Measurements from ENCODE around the gene CPA5.

Gene CPA5

DNA sequence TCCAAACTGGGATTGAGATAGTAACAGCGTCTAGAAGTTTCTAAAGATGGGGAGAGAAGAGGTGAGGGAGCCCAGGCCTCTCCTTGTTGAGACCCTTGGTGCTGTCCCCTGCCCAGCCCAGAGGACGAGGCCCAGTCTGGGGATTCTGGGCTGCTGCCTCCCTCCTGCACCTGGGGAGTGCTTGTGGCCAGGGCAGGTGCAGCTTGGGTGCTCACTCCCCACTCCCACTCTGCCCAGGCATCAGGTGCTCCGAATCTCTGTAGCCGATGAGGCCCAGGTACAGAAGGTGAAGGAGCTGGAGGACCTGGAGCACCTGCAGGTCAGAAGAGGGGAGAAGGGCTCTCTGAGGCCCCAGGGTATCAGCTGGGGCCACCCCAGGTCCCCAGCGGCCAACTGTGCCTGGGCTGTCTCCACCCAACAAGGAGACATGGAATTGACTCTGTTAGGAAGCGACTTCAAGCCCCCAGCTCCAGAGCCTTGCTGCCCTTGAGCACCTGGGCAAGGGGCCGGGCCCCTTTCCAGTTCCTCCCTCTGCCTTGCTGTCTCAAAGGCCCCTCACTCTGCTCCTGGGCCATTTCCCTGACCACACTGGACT lies 36.3 kb downstream of the CPA5 start:
- no peak for DNase-seq

DNA sequence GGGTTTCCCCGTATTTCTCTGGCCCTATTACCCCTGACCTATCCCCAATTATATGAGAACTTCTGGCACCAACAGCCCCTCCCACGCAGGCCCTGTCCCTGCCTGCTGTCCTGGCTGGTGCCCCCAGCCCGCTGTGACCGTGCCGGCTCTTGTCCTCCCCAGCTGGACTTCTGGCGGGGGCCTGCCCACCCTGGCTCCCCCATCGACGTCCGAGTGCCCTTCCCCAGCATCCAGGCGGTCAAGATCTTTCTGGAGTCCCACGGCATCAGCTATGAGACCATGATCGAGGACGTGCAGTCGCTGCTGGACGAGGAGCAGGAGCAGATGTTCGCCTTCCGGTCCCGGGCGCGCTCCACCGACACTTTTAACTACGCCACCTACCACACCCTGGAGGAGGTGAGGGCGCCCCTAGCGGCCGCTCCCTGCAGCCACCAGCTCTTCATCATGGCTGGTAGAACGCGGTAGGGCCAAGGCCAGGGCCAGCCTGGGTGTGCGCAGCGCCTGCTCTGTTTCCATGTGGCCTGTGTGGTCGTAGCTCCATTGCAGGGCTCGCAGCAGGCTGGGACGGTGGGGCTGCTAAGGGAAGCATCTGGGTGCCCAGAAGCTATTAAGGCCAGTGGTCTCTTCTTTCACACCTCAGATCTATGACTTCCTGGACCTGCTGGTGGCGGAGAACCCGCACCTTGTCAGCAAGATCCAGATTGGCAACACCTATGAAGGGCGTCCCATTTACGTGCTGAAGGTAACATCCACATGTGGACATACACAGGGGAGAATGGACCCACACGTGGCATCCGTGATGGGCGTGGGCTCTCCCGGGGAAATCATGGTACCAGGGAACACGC lies 37.1 kb downstream of the CPA5 start:
- DNase-seq: no peak

DNA sequence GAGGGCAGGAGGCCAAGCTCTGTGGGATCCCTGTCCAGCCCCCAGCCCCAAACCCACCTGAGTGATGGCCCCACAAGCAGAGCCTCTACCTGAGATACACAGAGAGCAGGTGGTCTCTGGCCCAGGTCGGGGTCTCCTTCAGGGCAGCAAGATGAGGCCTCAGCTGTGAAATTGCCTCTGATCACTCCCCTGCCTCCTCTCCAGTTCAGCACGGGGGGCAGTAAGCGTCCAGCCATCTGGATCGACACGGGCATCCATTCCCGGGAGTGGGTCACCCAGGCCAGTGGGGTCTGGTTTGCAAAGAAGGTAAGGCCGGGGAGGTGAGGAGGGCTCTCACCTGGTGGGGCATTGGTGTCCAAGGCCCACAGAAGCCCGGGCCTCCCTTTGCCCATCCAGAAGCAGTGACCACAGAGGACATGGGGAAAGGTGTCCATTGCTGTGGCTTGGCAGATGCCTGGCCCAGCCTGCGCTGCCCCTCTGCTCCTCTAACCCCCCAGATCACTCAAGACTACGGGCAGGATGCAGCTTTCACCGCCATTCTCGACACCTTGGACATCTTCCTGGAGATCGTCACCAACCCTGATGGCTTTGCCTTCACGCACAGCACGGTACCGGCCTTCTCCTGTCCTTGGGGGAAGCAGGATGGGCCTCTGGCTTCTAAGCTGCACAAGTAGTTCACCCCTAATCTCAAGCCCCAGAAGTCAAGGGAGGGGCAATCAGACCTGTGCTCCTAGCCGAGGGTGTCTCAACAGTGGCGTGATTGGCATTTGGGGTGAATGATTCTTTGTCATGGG lies 38.8 kb downstream of the CPA5 start:
- DNase-seq: no peak

DNA sequence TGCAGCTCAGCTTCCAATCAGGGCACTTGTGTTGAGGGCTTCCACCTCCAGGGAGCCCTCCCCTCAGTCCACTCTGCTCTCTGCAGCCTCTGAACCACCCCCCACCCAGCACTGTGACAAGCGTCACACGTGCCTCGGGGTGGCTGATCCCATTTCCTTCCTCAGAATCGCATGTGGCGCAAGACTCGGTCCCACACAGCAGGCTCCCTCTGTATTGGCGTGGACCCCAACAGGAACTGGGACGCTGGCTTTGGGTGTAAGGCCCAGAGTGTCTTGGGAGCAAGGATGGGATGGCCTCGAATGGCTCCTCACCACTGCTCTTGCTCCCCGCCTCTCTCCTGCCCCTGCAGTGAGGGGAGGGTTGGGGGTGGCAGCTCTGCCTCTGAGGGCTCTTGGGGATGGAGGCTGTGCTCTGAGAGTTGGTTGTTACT lies 39.8 kb downstream of the CPA5 start:
- DNase-seq: no peak

DNA sequence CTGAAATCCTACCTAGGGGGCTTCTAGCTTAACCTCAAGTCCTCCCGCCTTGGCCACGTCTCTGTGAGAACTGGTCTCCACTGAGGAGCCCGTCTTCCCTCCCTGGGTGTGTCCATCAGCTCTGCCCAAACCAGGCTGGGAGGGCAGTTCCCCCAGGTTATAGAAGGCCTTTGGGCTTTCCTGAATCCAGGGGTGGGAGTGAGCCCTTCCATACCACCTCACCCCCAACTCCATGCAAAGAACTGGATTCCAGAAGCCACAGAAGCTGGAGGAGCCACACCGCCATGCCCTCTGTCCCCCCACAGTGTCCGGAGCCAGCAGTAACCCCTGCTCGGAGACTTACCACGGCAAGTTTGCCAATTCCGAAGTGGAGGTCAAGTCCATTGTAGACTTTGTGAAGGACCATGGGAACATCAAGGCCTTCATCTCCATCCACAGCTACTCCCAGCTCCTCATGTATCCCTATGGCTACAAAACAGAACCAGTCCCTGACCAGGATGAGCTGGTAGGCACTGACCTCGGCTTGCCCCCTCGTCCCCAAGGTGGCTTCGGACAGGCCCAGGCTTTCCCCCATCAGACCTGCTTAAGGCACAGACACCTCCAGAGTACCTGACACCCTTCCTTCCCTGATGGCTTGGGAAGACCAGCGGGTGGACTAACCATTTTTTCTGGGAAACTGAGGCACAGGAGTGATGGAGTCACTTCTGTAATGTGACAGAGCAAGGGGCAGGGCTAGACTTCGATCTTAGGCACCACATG lies 40.4 kb downstream of the CPA5 start:
- no peak for DNase-seq

DNA sequence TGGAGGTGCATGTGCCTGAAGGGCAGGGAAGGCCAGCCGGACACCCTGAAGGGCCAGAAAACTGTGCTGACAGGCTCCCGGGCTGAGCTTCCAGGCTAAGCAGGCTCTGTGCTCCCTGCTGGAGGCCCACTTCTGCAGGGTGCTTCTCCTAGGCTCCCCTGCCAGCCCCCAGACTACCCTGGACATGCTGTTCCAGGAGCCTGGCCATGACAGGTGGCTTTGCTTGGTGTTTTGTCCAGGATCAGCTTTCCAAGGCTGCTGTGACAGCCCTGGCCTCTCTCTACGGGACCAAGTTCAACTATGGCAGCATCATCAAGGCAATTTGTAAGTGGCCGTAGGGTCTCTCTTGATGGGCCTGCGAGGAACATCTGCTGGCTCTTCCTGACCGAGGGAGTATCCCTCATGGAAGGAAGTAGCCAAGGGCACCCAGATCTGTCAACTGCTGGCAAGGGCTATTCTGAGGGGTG lies 41.0 kb downstream of the CPA5 start:
- DNase-seq: no peak

DNA sequence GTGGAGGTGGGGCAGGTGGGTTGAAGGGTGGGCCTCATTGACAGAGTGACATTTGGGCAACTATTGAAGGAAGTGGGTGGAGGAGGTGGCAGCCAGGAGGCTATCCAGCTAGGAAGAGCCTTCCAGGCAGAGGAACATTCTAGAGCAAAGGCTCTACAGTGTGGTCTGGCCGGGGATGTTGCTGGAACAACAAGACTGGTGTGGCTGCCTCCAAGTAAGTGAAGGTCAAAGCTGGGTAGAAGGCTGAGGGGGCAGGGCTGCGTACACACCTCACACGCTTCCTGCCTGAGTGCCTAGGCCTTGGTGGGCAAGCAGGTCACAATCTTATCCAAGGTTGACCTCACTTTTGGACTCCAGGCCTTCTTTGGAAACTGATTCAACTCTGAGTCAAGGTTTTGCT lies 42.3 kb downstream of the CPA5 start:
- DNase-seq: no peak

DNA sequence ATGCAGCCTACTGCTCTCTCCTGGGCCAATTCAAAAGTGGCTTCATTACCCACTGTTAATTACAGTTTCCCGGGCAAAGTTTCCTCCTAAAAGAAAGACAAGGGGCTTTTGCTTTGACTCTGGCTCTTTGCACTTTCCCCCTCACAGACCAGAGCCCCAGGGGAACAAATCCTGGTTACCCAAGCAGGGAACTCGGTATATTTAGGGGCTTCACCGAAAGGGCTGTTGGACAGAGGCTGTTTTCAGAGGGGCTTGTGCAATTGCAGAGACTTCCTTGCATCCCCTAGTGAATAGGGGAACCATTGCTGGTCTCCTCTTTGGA lies 42.7 kb downstream of the CPA5 start:
- DNase-seq: no peak

DNA sequence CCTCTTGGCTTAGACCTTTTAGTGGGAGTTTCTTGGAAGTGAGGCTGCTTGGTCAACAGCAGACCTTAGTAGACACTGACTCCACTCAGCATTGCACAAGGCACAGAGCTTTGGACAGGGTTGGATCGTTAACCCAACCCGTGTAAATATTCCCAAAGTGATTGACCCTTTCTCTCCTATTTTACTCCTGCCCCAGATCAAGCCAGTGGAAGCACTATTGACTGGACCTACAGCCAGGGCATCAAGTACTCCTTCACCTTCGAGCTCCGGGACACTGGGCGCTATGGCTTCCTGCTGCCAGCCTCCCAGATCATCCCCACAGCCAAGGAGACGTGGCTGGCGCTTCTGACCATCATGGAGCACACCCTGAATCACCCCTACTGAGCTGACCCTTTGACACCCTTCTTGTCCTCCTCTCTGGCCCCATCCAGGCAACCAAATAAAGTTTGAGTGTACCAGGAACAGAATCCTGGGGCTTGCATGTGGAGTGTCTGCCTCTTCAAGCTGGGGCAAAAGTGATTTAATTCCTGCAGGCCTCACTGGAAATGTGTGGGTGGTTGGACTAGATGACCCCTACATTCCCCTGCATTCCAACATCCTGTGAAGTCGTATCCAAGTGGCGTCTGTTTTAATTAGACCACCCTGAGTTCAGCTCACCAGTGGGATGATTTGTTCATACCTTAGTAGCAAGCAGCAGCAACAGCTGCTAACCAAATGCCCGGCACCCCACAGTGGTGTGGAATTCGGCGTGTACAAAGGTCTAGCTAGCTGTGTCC lies 43.2 kb downstream of the CPA5 start:
- DNase-seq: no peak

DNA sequence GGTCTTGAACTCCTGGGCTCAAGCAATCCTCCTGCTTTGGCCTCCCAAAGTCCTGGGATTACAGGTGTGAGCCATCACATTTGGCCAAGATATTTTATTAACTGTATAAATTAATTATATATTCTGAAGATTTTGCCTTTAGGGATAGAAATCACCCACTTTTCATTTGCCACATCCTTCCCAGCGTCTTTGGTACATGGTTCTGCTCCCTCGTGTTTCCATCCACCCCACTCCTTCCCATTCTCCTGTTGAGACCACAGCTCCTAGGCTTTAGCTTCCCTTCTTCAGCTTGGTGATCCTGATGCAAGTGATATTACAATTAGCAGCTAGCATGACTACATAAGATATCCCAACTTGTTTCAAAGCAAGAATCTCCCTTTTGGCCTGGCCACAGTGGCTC lies 44.1 kb downstream of the CPA5 start:
- DNase-seq: no peak

DNA sequence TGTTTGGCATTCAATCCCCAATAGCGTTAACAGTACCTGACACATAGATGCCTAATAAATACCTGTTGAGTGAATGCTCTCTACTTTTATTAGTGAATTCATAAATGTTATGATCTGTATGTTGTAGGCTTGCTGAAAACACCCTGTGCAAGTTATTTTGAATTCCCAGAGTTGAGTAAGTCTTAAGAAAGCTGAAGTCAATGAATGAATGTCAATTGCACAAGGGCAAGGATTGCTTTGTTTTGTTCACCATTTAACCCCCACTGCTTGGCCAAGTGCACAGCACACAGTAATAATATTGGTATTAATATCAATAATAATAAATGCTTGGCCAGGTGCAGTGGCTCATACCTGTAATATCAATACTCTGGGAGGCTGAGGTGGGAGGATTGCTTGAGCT lies 45.9 kb downstream of the CPA5 start:
- DNase-seq: no peak

DNA sequence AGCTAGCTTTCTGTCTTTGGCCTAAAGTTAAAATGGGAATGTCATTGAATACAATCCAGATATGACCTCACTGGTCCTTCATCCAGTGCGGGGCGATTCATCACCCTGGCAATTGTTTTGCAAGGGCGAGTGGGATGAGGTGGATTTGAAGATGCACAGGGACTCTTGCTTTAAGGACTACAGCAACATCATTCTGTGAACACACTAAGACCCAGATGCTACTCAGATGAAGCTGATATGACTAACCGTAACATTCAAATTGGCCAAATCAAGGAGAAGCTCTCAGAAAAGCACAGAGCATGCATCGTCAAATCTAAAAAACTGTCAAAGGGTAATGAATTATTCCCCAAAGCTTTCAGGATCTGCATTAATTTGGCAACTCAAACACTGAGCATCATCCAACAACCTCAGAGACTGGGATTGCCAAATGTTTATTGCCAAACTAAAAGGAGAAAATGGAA lies 48.5 kb downstream of the CPA5 start:
- DNase-seq: peak; percentile 62

DNA sequence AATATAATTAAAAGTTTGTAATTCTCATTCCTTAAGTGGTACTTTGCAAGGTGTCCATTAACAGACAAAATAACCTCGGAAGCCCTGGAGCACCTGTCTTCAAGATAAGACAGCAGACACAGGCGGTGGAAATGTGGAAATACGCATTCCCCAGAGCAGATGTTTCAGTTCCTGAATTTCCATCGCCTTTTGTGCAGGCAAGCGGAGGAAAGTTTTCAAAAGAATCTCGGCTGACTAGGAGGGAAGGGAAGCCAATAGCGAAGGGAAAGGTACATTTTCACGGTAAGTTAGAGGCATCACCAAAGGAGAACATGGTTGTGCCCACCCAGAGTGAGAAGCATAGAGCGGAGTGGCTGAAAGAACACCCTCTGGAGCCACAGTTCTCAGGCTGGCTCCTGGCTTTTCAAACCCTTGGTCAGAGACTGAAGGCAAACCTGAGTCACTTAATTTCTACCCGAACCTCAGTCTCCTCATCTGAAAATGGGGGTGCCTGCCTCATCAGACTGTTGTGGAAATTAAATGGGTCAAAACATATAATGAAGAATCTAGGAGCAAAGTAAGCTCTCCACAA lies 49.3 kb downstream of the CPA5 start:
- DNase-seq: no peak

DNA sequence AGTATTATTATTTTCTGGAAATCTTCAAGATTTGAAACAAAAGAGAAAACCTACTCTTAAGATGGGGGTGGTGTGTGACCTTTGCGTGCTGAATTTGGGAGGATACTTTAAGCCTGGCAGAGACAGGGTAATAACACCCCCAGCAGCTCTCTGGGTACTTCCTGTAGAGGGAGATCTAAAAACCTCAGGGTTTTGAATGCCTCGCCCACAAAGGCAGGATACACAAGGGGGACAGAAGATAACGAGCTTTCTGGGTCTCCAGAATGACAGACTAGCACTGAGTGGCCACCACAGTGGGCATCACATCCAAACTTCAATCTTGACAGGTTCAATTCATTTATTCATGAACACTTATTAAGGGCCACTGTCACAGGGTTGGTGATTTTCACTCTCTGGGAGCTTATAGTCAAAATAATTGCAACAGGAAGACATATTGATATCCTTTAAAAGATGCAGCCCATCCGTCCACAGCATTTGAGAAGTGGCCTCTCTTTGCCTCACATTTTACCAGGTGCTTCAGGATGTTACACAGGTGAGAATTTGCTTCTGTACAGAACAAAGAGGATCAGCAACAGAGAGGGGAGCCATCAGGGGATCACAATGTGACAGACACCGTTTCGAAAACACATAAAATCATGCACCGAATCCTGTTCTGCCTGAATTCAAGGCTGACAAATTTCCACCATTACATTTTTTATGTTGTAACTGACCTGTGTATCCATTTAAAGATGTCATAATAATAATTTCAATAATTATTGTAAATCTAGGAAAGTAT lies 50.0 kb downstream of the CPA5 start:
- no peak for DNase-seq

DNA sequence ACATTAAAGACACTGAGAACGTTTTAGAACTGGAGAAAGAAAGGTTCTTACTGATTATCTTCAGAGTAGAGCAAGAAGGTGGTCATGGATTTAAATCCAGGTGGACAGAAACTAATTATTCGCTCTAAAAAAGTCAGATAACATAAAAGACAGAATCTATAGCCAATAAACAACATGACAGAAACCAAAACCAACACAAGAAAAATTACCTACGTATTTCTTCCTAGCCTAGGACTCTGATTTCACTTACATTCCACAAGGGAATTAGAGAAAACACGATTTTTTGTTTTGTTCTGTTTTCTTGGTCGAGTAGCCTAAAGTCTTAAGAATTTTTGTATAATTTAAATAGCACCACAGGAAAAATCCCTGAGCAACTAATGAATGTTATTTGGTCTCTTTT lies 50.8 kb downstream of the CPA5 start:
- DNase-seq: no peak

DNA sequence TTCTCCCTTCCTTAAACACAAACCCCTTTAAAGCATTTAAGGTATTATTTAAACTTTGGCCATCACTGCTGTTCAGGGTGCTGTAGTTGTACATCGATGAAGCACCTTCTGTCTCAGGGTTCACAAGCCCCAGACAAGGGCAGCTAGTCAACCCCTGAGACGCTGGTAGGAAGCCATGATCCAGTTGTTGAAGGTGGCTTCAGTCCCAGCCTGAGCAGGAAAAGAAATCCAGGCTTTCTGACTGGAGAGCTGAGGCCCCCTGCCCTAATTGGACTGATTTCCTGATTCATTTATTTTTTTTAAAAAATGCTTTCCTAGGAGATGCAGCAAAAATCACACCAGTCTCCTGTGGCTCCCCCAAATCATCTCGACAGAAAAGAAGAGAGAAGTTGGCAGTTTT lies 51.5 kb downstream of the CPA5 start:
- DNase-seq: no peak

DNA sequence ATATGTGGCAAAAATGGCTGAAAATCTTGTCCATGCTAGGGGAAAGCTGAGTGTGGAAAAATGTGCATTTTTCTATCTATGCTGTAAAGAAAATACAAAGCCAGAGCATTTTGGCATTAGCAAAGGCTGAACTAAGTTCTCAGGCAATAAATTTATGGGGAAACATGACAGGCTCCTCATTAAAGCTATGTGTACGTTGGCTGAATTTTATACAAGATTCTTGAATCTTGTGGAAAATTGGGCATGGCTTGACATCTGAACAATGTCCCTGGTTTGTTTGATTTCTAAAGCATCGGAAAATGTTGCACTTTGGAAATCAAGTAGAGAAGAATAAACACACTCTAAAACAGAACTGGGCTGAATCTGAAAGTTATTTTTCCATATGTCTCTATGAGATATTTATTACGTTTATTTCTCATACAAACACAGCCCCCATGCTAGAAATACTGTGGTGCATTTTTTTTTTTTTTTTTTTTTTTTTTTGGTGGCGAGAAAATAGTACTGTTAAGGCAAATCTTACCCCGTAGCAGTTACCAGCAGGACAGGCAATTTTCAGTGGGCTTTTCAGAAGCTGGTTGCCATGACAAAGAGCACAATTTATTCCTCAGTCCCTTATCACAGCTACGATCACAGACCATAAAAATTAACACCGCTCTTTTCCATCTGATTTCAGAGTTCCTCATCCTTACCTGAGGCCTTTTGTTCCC lies 52.6 kb downstream of the CPA5 start:
- DNase-seq: no peak

DNA sequence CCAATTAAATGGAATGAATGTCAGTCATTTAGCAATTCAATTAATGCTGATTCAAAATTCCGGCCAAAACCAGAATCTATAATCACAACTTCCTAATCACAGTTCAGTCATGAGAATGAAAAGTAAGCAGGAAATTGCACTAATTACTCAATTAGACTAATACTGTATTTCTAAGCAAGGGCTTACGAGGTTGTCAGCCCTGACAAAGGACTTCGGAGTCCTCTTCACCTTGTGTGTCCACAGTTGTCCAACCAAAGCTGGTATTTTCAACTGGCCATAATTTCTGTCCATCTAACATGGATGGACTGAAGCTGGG lies 53.1 kb downstream of the CPA5 start:
- no peak for DNase-seq

DNA sequence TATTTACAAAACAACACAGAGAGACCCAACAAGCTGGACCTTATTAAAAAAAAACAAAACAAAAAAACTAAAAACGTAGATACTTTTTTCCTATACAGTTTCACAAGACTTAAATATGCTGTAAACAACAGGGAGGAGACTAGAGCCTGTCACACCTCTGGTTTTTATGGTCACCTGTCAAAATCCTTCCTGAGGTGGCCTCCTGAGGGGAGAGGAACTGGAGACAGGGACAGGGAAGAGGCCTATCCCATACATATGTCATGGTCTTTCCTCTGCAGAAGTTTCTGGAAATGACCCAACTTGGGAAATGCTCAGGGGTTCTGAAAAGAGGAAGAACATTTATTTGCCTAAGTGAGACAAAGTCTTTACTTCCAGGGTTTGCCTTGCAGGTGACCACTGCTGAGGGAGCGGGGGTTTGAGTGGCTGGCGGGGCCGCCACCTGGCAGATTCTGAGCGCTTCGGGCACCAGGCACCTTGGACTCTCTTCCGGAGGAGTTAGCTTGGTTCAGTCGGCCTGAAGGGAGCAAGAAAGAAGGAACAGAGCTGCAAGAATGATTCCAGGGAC lies 54.0 kb downstream of the CPA5 start:
- no peak for DNase-seq

DNA sequence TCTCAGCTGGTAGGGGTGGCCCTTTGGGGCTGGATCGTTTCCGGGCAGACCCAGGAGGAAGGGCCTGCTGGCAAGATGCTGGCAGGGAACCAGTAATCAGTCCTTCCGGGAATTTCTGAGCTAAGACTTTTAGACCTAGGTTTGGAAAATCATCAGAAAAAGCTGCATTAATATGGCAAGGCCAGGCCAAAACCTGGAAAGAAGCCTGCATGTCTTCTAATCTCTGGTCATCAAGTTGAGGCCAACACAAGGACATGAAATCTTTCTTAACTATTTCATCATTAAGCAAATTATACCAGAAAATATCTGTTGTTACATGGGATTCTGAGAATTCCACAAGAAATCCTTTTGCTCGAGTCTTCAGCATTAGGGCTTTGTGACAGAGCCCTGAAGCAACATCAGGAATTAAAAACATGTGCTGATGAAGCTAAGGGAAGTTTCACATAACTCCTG lies 55.5 kb downstream of the CPA5 start:
- DNase-seq: no peak

All from NCI-H446 treated with DMSO at 0.1 percent for 48 hours (cell line).